Keratinocyte (primary cell): ENCODE data around the gene AP1S3. TPM values are rescaled to one million over a fixed set of nuclear protein-coding genes. Genes with fewer than 3 reads are reported as not detected.
A peak's percentile ranks its signal among the peaks of the same experiment; 100 is the strongest.

Source experiments
- DNase-seq: peaks from one replicate; pipeline ENCODE4 v3.0.0-alpha.2; 2011; ENCODE audit warnings: low read depth, missing footprints, low spot score
- FAIRE-seq: peaks from 2 replicates; lab custom pipeline; 2011; peaks lifted over from hg19 to GRCh38; lab: Jason Lieb, UNC
- H2AFZ ChIP-seq: 2 replicates; pipeline ENCODE4 v1.6.0; 2012; ENCODE audit warnings: low read length, control low read depth, inconsistent platforms; ENCODE audit not compliant: control insufficient read depth
- H3K27ac ChIP-seq: 2 replicates; pipeline ENCODE4 v1.5.1; 2011; ENCODE audit warnings: low read length; ENCODE audit not compliant: control insufficient read depth, insufficient read depth
- H3K27me3 ChIP-seq: 3 replicates; pipeline ENCODE4 v1.6.0; 2011; ENCODE audit warnings: low read length; ENCODE audit not compliant: control insufficient read depth, insufficient read depth; ENCODE audit errors: extremely low read depth
- H3K36me3 ChIP-seq, 2 experiments: 2 replicates in 1 of 2; 3 replicates in 1 of 2; pipeline ENCODE4 v1.5.1; 2011; ENCODE audit warnings: low read length in 2 of 2, mild to moderate bottlenecking in 1 of 2; ENCODE audit not compliant: control insufficient read depth in 2 of 2, insufficient read depth in 2 of 2; ENCODE audit errors: extremely low read depth in 1 of 2
- H3K4me1 ChIP-seq: 3 replicates; pipeline ENCODE4 v1.5.1; 2011; ENCODE audit warnings: low read length; ENCODE audit not compliant: control insufficient read depth, insufficient read depth; ENCODE audit errors: extremely low read depth
- H3K4me2 ChIP-seq: 3 replicates; pipeline ENCODE4 v1.6.0; 2011; ENCODE audit warnings: low read depth, low read length; ENCODE audit not compliant: control insufficient read depth, insufficient read depth; ENCODE audit errors: extremely low read depth
- H3K4me3 ChIP-seq, 3 experiments: fragments of 200-600 bp in 1 of 3; sonication (generic) in 1 of 3; 2 replicates in 2 of 3; 3 replicates in 1 of 3; pipeline ENCODE4 v1.5.1; 2011 to 2016; ENCODE audit warnings: low read length in 3 of 3, mild to moderate bottlenecking in 3 of 3, control low read depth in 2 of 3, inconsistent platforms in 1 of 3, low read depth in 1 of 3, mixed read lengths in 1 of 3, mixed run types in 1 of 3, moderate library complexity in 1 of 3; ENCODE audit not compliant: control insufficient read depth in 2 of 3, insufficient read depth in 2 of 3; ENCODE audit errors: extremely low read depth in 1 of 3
- H3K79me2 ChIP-seq: 2 replicates; pipeline ENCODE4 v1.6.0; 2012; ENCODE audit warnings: low read length; ENCODE audit not compliant: control insufficient read depth, insufficient read depth
- H3K9ac ChIP-seq: 3 replicates; pipeline ENCODE4 v1.6.0; 2011; ENCODE audit warnings: low read length; ENCODE audit not compliant: control insufficient read depth, insufficient read depth; ENCODE audit errors: extremely low read depth
- H3K9me1 ChIP-seq: 3 replicates; pipeline ENCODE4 v1.6.0; 2011; ENCODE audit warnings: low read length; ENCODE audit not compliant: control insufficient read depth, insufficient read depth; ENCODE audit errors: extremely low read depth
- H3K9me3 ChIP-seq: 2 replicates; pipeline ENCODE4 v1.5.1; 2012; ENCODE audit warnings: low read depth, low read length; ENCODE audit not compliant: control insufficient read depth
- H4K20me1 ChIP-seq: 3 replicates; pipeline ENCODE4 v1.6.0; 2011; ENCODE audit warnings: low read length; ENCODE audit not compliant: control insufficient read depth, insufficient read depth; ENCODE audit errors: extremely low read depth
- EZH2 ChIP-seq: IDR thresholded peaks from one replicate; pipeline ENCODE4 v1.6.1; 2012; ENCODE audit warnings: inconsistent platforms, mild to moderate bottlenecking, low read length, moderate library complexity
- dilution Hi-C: fragments of 300-500 bp; cut with MboI; formaldehyde crosslinking; loops from one replicate; pipeline ENCODE4 v1.7.0; 2020; ENCODE audit warnings: low sequenced_read_pairs; ENCODE audit not compliant: extremely low pct_ligation_motif_present
- polyA plus RNA-seq, 5 experiments: library from polyadenylated mRNA; depleted of rRNA in 3 of 5; stranded (reverse) in 3 of 5; stranded (forward) in 1 of 5; unstranded in 1 of 5; fragments of >200 nt; gene quantifications; 1 replicate in 1 of 5; 2 replicates in 3 of 5; 3 replicates in 1 of 5; pipeline versions ENCODE4 v1.2.1 to v1.2.3, GENCODE V29; 2011 to 2012; ENCODE audit warnings: missing spikeins in 2 of 5, low read depth in 1 of 5, low replicate concordance in 1 of 5
- TF ChIP-seq, protein P1 (sequence below), 3 experiments: IDR thresholded peaks in 1 of 3; conservative IDR thresholded peaks in 1 of 3; optimal IDR thresholded peaks in 1 of 3; 2 replicates in 2 of 3; 3 replicates in 1 of 3; pipeline versions ENCODE3 to v1.5.1; 2011; ENCODE audit warnings: low read length in 3 of 3, mild to moderate bottlenecking in 3 of 3, moderate library complexity in 2 of 3, control low read depth in 1 of 3, inconsistent platforms in 1 of 3; ENCODE audit not compliant: insufficient read depth in 2 of 3; ENCODE audit errors: extremely low read depth in 1 of 3

AP1S3 gene
- polyA plus RNA-seq, 1 donor (not counting 4 experiments of a cell fraction or from before 2014, with no cell fraction given): 33.7 TPM

- Histone ChIP-seq H3K4me2 (peak overlapping the region; percentile 45), H3K27ac (peak overlapping the region; percentile 38), H2AFZ (no peak overlapping the region), H3K9me1 (no peaks in the 10 kb centered on the region), H3K79me2 (no peaks in the 10 kb centered on the region), H3K27me3 (no peaks in the 10 kb centered on the region), H3K9me3 (peaks cover 2% of the 10 kb centered on the region), H4K20me1 (no peaks in the 10 kb centered on the region), H3K36me3 (peaks cover 3 to 10% of the 10 kb centered on the region in 2 experiments), H3K9ac (no peak overlapping the region), H3K4me3 (no peak overlapping the region), H3K4me1 (peaks cover 12% of the 10 kb centered on the region)
- dilution Hi-C loops: no loop called here
- TF ChIP-seq, protein P1, sequence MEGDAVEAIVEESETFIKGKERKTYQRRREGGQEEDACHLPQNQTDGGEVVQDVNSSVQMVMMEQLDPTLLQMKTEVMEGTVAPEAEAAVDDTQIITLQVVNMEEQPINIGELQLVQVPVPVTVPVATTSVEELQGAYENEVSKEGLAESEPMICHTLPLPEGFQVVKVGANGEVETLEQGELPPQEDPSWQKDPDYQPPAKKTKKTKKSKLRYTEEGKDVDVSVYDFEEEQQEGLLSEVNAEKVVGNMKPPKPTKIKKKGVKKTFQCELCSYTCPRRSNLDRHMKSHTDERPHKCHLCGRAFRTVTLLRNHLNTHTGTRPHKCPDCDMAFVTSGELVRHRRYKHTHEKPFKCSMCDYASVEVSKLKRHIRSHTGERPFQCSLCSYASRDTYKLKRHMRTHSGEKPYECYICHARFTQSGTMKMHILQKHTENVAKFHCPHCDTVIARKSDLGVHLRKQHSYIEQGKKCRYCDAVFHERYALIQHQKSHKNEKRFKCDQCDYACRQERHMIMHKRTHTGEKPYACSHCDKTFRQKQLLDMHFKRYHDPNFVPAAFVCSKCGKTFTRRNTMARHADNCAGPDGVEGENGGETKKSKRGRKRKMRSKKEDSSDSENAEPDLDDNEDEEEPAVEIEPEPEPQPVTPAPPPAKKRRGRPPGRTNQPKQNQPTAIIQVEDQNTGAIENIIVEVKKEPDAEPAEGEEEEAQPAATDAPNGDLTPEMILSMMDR (optimal IDR thresholded peaks at IDR 0.05 in 1 of 3, IDR thresholded peaks at IDR 0.05 in 1 of 3, conservative IDR thresholded peaks at IDR 0.05 in 1 of 3; ENCODE audit: extremely low read depth in 1 of 3, insufficient read depth in 2 of 3, low read length in 3 of 3): no peak
- TF ChIP-seq EZH2: no peak
- DNase-seq (no peak), FAIRE-seq (no peak)
Measured at GRCh38 chr2:223886726-223887125, 49.3 kb upstream of the AP1S3 start.

GRCh38 chr2:223884399-223884798, 47.0 kb upstream of the AP1S3 start:
- Histone ChIP-seq H3K36me3 (peaks cover 5 to 14% of the 10 kb centered on the region in 2 experiments), H3K79me2 (no peaks in the 10 kb centered on the region), H3K27ac (no peak overlapping the region), H2AFZ (no peak overlapping the region), H3K9me3 (peaks cover 1% of the 10 kb centered on the region), H3K27me3 (no peaks in the 10 kb centered on the region), H3K4me1 (peaks cover 12% of the 10 kb centered on the region), H4K20me1 (no peaks in the 10 kb centered on the region), H3K4me3 (no peak overlapping the region), H3K4me2 (no peak overlapping the region), H3K9ac (no peak overlapping the region), H3K9me1 (no peaks in the 10 kb centered on the region)
- dilution Hi-C loops: no loop called here
- TF ChIP-seq, protein P1 (optimal IDR thresholded peaks at IDR 0.05 in 1 of 3, IDR thresholded peaks at IDR 0.05 in 1 of 3, conservative IDR thresholded peaks at IDR 0.05 in 1 of 3; ENCODE audit: extremely low read depth in 1 of 3, insufficient read depth in 2 of 3, low read length in 3 of 3): no peak
- no peak for TF ChIP-seq EZH2
- DNase-seq (no peak), FAIRE-seq (peak; percentile 5)
